IMR-90 (cell line): ENCODE data around the gene RIOK1. TPM values are rescaled to one million over a fixed set of nuclear protein-coding genes. Genes with fewer than 3 reads are reported as not detected.

Experiments used
- ATAC-seq: fragments of 200-7000 bp; cut with Tn5 transposase; 2 replicates; pipeline ENCODE4 v1.9.1; 2020; ENCODE audit warnings: low read depth, mild to moderate bottlenecking, moderate library complexity
- BruUV-seq: library from RNA; stranded (reverse); fragments of 400-500 nt; replicated peaks from 2 replicates; lab custom pipeline; 2021; lab: Mats Ljungman, UMichigan
- CTCF ChIA-PET: fragments of 300-600 bp; formaldehyde crosslinking; extraction: SDS; loops from one replicate; lab custom pipeline; 2021; ENCODE audit warnings: antibody characterized with exemption; lab: Yijun Ruan, JAX
- POLR2A ChIA-PET: fragments of 300-600 bp; sonication (Branson Sonifier 250); formaldehyde crosslinking; loops from one replicate; lab custom pipeline; 2022; ENCODE audit warnings: antibody characterized with exemption; ENCODE audit not compliant: unreplicated experiment; lab: Charles Lee
- DNase-seq: peaks from one replicate; pipeline ENCODE4 v3.0.0; 2013
- H2AFZ ChIP-seq: replicated peaks from 2 replicates; pipeline ENCODE3; 2013; ENCODE audit warnings: low read length, mild to moderate bottlenecking; ENCODE audit not compliant: poor library complexity
- H2AK5ac ChIP-seq: 2 replicates; pipeline ENCODE4 v1.6.1; 2013; ENCODE audit warnings: low read depth, low read length, inconsistent platforms
- H2AK9ac ChIP-seq: replicated peaks from 2 replicates; pipeline ENCODE3; 2013; ENCODE audit warnings: mild to moderate bottlenecking, low read depth, low read length, moderate library complexity; ENCODE audit not compliant: poor library complexity
- H2BK120ac ChIP-seq: 2 replicates; pipeline ENCODE4 v1.6.1; 2013; ENCODE audit warnings: low read depth, low read length, inconsistent platforms
- H2BK15ac ChIP-seq: 3 replicates; pipeline ENCODE4 v1.6.1; 2013; ENCODE audit warnings: low read depth, low read length, inconsistent platforms
- H2BK20ac ChIP-seq: 2 replicates; pipeline ENCODE4 v1.6.1; 2013; ENCODE audit warnings: low read depth, mild to moderate bottlenecking, inconsistent platforms, low read length, moderate library complexity
- H2BK5ac ChIP-seq: 2 replicates; pipeline ENCODE4 v1.6.1; 2013; ENCODE audit warnings: mild to moderate bottlenecking, low read depth, low read length, inconsistent platforms; ENCODE audit not compliant: poor library complexity, severe bottlenecking
- H3K14ac ChIP-seq: replicated peaks from 2 replicates; pipeline ENCODE4 v1.6.1; 2013; ENCODE audit warnings: low read depth, low read length, inconsistent platforms
- H3K18ac ChIP-seq: 2 replicates; pipeline ENCODE4 v1.6.1; 2013; ENCODE audit warnings: low read depth, low read length, control low read depth
- H3K23ac ChIP-seq: 2 replicates; pipeline ENCODE4 v1.6.1; 2013; ENCODE audit warnings: low read depth, low read length, inconsistent platforms
- H3K27ac ChIP-seq: 2 replicates; pipeline ENCODE4 v1.5.1; 2013; ENCODE audit warnings: mild to moderate bottlenecking, control low read depth, low read length; ENCODE audit not compliant: insufficient read depth
- H3K27me3 ChIP-seq: 2 replicates; pipeline ENCODE4 v1.6.1; 2013; ENCODE audit warnings: low read length; ENCODE audit not compliant: control insufficient read depth, insufficient read depth
- H3K36me3 ChIP-seq: 2 replicates; pipeline ENCODE4 v1.6.1; 2013; ENCODE audit warnings: low read length, mixed read lengths; ENCODE audit not compliant: control insufficient read depth, insufficient read depth
- H3K4ac ChIP-seq: 2 replicates; pipeline ENCODE4 v1.6.1; 2013; ENCODE audit warnings: low read depth, low read length, inconsistent platforms
- H3K4me1 ChIP-seq: 2 replicates; pipeline ENCODE4 v1.6.1; 2013; ENCODE audit warnings: low read length, mixed read lengths; ENCODE audit not compliant: control insufficient read depth, insufficient read depth
- H3K4me2 ChIP-seq: 2 replicates; pipeline ENCODE4 v1.6.1; 2013; ENCODE audit warnings: low read depth, mild to moderate bottlenecking, control low read depth, low read length, moderate library complexity
- H3K4me3 ChIP-seq: 2 replicates; pipeline ENCODE4 v1.5.1; 2013; ENCODE audit warnings: low read depth, mild to moderate bottlenecking, control low read depth, low read length, moderate library complexity; ENCODE audit not compliant: insufficient read depth
- H3K56ac ChIP-seq: 2 replicates; pipeline ENCODE4 v1.6.1; 2013; ENCODE audit warnings: low read length, inconsistent platforms; ENCODE audit not compliant: insufficient read depth; ENCODE audit errors: extremely low read depth
- H3K79me1 ChIP-seq, 2 experiments: 2 replicates each; pipeline ENCODE4 v1.6.1; 2013; ENCODE audit warnings: low read length in 2 of 2, inconsistent platforms in 1 of 2, low read depth in 1 of 2
- H3K9ac ChIP-seq: 2 replicates; pipeline ENCODE4 v1.6.1; 2013; ENCODE audit warnings: low read depth, low read length, control low read depth
- H3K9me1 ChIP-seq: 2 replicates; pipeline ENCODE4 v1.6.1; 2013; ENCODE audit warnings: low read length, inconsistent platforms; ENCODE audit not compliant: insufficient read depth
- H3K9me3 ChIP-seq: 2 replicates; pipeline ENCODE4 v1.6.1; 2013; ENCODE audit warnings: low read length; ENCODE audit not compliant: control insufficient read depth, insufficient read depth
- H4K20me1 ChIP-seq: 2 replicates; pipeline ENCODE4 v1.6.1; 2013; ENCODE audit warnings: low read length, inconsistent platforms; ENCODE audit not compliant: insufficient read depth
- H4K5ac ChIP-seq: 2 replicates; pipeline ENCODE4 v1.6.1; 2013; ENCODE audit warnings: mild to moderate bottlenecking, low read depth, low read length, control low read depth
- H4K8ac ChIP-seq, 2 experiments: 2 replicates each; pipeline ENCODE4 v1.6.1; 2013; ENCODE audit warnings: low read depth in 2 of 2, low read length in 2 of 2, control low read depth in 1 of 2, inconsistent platforms in 1 of 2
- H4K91ac ChIP-seq: 2 replicates; pipeline ENCODE4 v1.6.1; 2013; ENCODE audit warnings: low read depth, low read length, inconsistent platforms; ENCODE audit not compliant: insufficient read depth
- CEBPB ChIP-seq: IDR thresholded peaks from 2 replicates; pipeline ENCODE4 v1.6.1; 2012; ENCODE audit warnings: low read depth, low read length, improper control_type of control experiment
- FOS ChIP-seq: fragments of 150-350 bp; IDR thresholded peaks from 2 replicates; pipeline ENCODE4 v1.6.1; 2016; ENCODE audit warnings: low read depth, low read length
- MXI1 ChIP-seq: IDR thresholded peaks from 2 replicates; pipeline ENCODE4 v1.6.1; 2012; ENCODE audit warnings: low read depth, mild to moderate bottlenecking, low read length, moderate library complexity, borderline replicate concordance
- RCOR1 ChIP-seq: IDR thresholded peaks from 2 replicates; pipeline ENCODE4 v1.6.1; 2012; ENCODE audit warnings: mild to moderate bottlenecking, low read length, improper control_type of control experiment; ENCODE audit not compliant: insufficient replicate concordance
- WGBS, 2 experiments: methylation state at CpG; one replicate each; pipeline versions ENCODE4 v1.1.5 to v1.1.7; 2013; ENCODE audit warnings: missing lambda C conversion rate in 2 of 2; ENCODE audit not compliant: insufficient read length in 1 of 2; ENCODE audit errors: extremely low coverage in 2 of 2; 5-methylcytosine and 5-hydroxymethylcytosine counted together
- dilution Hi-C: fragments of 300-500 bp; cut with HindIII; formaldehyde crosslinking; loops from one replicate; pipeline ENCODE4 v1.14.3; 2018; ENCODE audit warnings: low sequenced_read_pairs; ENCODE audit not compliant: unreplicated experiment
- in situ Hi-C: fragments of 300-500 bp; cut with MboI; formaldehyde crosslinking; loops from 3 replicates; pipeline ENCODE4 v1.14.3; 2019; ENCODE audit warnings: low sequenced_read_pairs, inconsistent platforms, mixed read lengths
- intact Hi-C: fragments of 100-400 bp; cut with micrococcal nuclease; formaldehyde crosslinking; loops from 2 replicates; pipeline ENCODE4 v1.10.0; 2022
- polyA plus RNA-seq, 3 experiments: library from polyadenylated mRNA; depleted of rRNA; stranded (reverse); fragments of >200 nt; gene quantifications; 2 replicates each; pipeline ENCODE4 v1.2.3, GENCODE V29; 2012; ENCODE audit warnings: low replicate concordance in 1 of 3
- total RNA-seq: library from RNA; depleted of rRNA; stranded (reverse); fragments of >200 nt; gene quantifications from 2 replicates; pipeline ENCODE4 v1.2.3, GENCODE V29; 2012

RIOK1 gene
- total and polyA plus RNA-seq, 2 of the 4 experiments (the other 2 are of a cell fraction): 17.0 to 17.8 TPM

- no peaks in the 10 kb centered on the region for H3K27me3 ChIP-seq
- no peak overlapping the region for H3K4ac ChIP-seq
- no peaks in the 10 kb centered on the region; the same call in 1 of the 2 replicates for H3K9me1 ChIP-seq
- no peaks in the 10 kb centered on the region for H3K4me1 ChIP-seq
- in situ Hi-C loops: no loop called here
- no peak overlapping the region for H3K14ac ChIP-seq
- WGBS, 2 experiments: 98% methylated on average over 18 of the region's 39 CpGs; no CpG with 5 or more reads in 1 of the 2 experiments
- H3K4me2 ChIP-seq: no peak overlapping the region
- H3K23ac ChIP-seq: no peak overlapping the region
- H3K56ac ChIP-seq: no peak overlapping the region
- TF ChIP-seq RCOR1: no peak
- TF ChIP-seq MXI1: no peak
- TF ChIP-seq FOS: no peak
- TF ChIP-seq CEBPB: no peak
- intact Hi-C loops: no loop called here
- no peak overlapping the region for H2AFZ ChIP-seq
- H2BK120ac ChIP-seq: no peak overlapping the region
- H3K18ac ChIP-seq: no peak overlapping the region
- no peak overlapping the region for H3K9ac ChIP-seq
- CTCF ChIA-PET: no interaction called here
- H4K20me1 ChIP-seq: no peaks in the 10 kb centered on the region
- POLR2A ChIA-PET: no interaction called here
- H3K36me3 ChIP-seq: no peaks in the 10 kb centered on the region
- DNase-seq (no peak), ATAC-seq (no peak)
- no TSS peak for BruUV-seq
- no peak overlapping the region for H2AK5ac ChIP-seq
- no peak overlapping the region for H2AK9ac ChIP-seq
- dilution Hi-C loops: no loop called here
- no peak overlapping the region for H3K4me3 ChIP-seq
- no peak overlapping the region for H4K5ac ChIP-seq
- H3K9me3 ChIP-seq: no peaks in the 10 kb centered on the region
- no peak overlapping the region for H2BK20ac ChIP-seq
- H4K8ac ChIP-seq: no peak overlapping the region
- no peak overlapping the region for H2BK15ac ChIP-seq
- no peak overlapping the region for H3K27ac ChIP-seq
- no peak overlapping the region for H4K91ac ChIP-seq
- no peak overlapping the region for H2BK5ac ChIP-seq
- no peaks in the 10 kb centered on the region for H3K79me1 ChIP-seq
Measured at GRCh38 chr6:7425808-7426190, 36.2 kb downstream of the RIOK1 start.
